RWPE2 (cell line): Measurements from ENCODE around the gene TTC28.

Experiments used
- ATAC-seq: fragments of 200-7000 bp; cut with Tn5 transposase; 3 replicates; pipeline ENCODE4 v1.9.1; 2021; ENCODE audit warnings: low read depth
- DNase-seq: peaks from one replicate; pipeline ENCODE4 v3.0.0-alpha.2; 2020; ENCODE audit warnings: low spot score
- H3K27ac ChIP-seq: fragments of 450-650 bp; 2 replicates; pipeline ENCODE4 v1.5.1; 2017; ENCODE audit warnings: mild to moderate bottlenecking; ENCODE audit not compliant: poor library complexity, severe bottlenecking
- H3K27me3 ChIP-seq: fragments of 250-450 bp; sonication (Bioruptor Pico); 2 replicates; pipeline ENCODE4 v1.5.1; 2021; ENCODE audit warnings: mild to moderate bottlenecking, moderate library complexity; ENCODE audit not compliant: insufficient read depth, poor library complexity, severe bottlenecking
- H3K36me3 ChIP-seq: fragments of 250-450 bp; sonication (Bioruptor Pico); 2 replicates; pipeline ENCODE4 v1.5.1; 2020; ENCODE audit warnings: low read depth, mild to moderate bottlenecking, moderate library complexity
- H3K4me1 ChIP-seq: fragments of 250-450 bp; sonication (Bioruptor Pico); 2 replicates; pipeline ENCODE4 v1.5.1; 2021; ENCODE audit warnings: mild to moderate bottlenecking, moderate library complexity; ENCODE audit not compliant: insufficient read depth, poor library complexity, severe bottlenecking
- H3K4me3 ChIP-seq: fragments of 250-450 bp; sonication (Bioruptor Pico); 2 replicates; pipeline ENCODE4 v1.5.1; 2021; ENCODE audit warnings: mild to moderate bottlenecking, moderate library complexity; ENCODE audit not compliant: severe bottlenecking
- H3K9me3 ChIP-seq: fragments of 250-450 bp; sonication (Bioruptor Pico); 2 replicates; pipeline ENCODE4 v1.5.1; 2021; ENCODE audit warnings: mild to moderate bottlenecking, moderate library complexity; ENCODE audit not compliant: severe bottlenecking
- TF ChIP-seq, protein P1 (sequence below): fragments of 450-650 bp; IDR thresholded peaks from one replicate; pipeline ENCODE4 v1.5.1; 2017; ENCODE audit warnings: mild to moderate bottlenecking, moderate library complexity; ENCODE audit not compliant: poor library complexity, severe bottlenecking

Gene TTC28

DNA sequence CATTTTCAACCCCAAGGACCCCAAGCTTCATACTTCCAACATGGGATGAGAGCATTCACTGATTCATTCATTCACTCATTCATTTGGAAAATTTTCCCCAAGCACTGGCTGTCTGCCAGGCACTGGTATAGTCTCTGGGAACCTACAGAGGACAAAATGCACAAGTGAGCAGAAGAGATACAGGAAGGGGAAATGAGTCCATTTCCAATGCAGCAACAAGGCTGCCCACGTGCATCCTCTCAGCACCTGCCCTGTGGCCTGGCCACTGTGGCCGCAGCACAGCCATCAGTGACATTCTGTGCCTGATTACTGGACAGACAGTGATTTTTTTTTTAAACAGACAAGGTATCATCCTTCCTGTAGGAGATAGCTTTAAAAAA is 664.6 kb downstream of the TTC28 start:
- Histone ChIP-seq H3K4me1 (no peaks in the 10 kb centered on the region), H3K27ac (no peak overlapping the region), H3K27me3 (no peaks in the 10 kb centered on the region), H3K36me3 (no peaks in the 10 kb centered on the region), H3K4me3 (no peak overlapping the region), H3K9me3 (no peaks in the 10 kb centered on the region)
- DNase-seq (peak; percentile 4), ATAC-seq (no peak)
- TF ChIP-seq, protein P1, sequence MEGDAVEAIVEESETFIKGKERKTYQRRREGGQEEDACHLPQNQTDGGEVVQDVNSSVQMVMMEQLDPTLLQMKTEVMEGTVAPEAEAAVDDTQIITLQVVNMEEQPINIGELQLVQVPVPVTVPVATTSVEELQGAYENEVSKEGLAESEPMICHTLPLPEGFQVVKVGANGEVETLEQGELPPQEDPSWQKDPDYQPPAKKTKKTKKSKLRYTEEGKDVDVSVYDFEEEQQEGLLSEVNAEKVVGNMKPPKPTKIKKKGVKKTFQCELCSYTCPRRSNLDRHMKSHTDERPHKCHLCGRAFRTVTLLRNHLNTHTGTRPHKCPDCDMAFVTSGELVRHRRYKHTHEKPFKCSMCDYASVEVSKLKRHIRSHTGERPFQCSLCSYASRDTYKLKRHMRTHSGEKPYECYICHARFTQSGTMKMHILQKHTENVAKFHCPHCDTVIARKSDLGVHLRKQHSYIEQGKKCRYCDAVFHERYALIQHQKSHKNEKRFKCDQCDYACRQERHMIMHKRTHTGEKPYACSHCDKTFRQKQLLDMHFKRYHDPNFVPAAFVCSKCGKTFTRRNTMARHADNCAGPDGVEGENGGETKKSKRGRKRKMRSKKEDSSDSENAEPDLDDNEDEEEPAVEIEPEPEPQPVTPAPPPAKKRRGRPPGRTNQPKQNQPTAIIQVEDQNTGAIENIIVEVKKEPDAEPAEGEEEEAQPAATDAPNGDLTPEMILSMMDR = no peak

DNA sequence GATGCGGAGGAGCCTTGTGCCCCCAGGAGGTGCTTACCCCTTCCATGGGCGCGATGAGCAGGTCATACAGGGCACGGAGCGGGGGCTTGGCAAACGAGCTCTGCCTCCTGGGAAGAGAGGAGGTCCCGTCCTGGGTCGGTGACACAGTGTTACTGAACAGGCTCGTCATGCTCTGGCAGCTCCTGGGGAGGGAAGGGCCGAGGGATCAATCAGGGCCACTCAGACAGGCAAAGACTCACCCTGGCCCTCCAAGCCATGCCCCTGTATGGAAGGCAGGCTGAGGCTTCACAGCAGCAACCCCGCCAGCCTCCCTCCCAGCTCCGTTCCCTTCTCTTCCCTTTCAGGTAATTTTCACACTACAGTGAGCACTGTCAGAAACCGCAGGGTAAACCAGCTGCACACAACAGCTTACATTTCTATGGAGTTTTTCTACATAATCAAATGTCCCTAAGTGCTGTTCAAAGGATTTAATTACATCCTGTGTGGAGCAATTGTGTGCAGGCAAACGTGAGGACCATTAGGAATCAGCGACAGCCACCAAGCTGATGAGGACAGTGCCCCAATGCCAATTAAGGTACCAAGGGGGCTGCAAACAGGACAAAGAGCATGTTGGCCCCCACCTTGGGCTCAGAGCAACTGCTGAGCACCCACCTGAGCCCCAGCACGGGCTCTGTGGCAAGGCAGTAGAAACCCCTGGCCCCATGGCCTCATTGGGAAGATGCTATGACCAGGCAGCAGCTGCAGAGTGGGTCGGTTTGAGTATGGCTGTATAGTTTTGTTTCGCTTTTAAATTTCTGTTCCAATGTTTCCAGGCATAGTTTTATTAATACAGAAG is 665.2 kb downstream of the TTC28 start:
- H3K4me3 ChIP-seq = no peak overlapping the region
- peak; percentile 29 for DNase-seq

DNA sequence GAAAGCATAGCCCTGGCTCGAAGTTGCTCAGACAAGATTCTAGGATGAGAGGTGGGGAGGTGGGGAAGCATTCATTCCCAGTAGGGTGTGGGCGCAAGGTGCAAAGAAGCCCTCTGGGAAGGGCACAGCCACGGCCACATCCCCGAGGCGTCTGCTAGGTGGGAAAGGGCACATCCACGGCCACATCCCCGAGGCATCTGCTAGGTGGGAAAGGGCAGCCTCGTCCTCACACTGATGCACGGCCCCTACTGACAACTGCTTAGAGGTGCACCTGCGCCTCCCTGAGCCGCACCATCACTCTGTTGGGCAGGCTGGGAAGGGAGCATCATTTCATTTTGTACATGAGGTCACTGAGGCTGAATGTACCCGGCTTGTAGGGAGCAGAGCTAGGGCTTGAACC is 666.0 kb downstream of the TTC28 start:
- no peak for ATAC-seq
- H3K9me3 ChIP-seq = no peaks in the 10 kb centered on the region
- TF ChIP-seq, protein P1 = no peak
- no peak overlapping the region for H3K4me3 ChIP-seq
- peak; percentile 37 for DNase-seq
- no peaks in the 10 kb centered on the region for H3K36me3 ChIP-seq
- no peaks in the 10 kb centered on the region for H3K27me3 ChIP-seq
- H3K27ac ChIP-seq = no peak overlapping the region
- H3K4me1 ChIP-seq = no peaks in the 10 kb centered on the region

More for the DNA sequence above, 665.2 kb downstream of the TTC28 start:
- Histone ChIP-seq H3K4me1 (no peaks in the 10 kb centered on the region), H3K9me3 (no peaks in the 10 kb centered on the region), H3K27me3 (no peaks in the 10 kb centered on the region), H3K36me3 (no peaks in the 10 kb centered on the region), H3K27ac (no peak overlapping the region)
- no peak for ATAC-seq
- TF ChIP-seq, protein P1 = no peak

DNA sequence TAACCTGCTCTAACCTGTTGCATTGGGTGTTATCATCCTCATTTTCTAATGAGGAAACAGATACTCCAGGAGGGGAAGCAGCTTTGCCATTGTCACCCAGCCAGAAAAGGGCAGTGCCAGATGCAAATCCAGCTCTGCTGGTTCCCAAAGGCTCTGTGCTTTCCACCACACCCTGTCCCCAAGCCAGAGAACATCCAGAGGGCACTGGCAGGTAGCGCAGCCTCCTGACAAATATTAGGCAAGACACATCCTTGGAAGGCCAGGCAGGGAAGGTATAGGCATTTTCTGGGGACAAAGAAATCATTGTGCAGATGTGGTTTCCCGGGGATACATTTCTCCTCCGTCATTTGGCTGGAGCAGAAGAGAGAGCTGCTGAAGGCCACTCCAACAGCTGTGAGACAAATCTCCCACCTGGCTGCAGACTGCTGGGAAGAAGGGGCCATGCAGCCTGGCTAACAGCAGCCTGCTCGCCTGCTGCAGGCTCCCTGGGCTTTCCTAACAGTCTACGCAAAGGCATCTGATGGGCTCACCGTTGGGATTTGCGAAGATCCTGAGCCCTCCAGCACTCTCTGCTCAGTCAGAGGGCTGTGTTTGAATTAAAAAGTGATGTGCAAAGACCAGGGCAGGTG is 666.7 kb downstream of the TTC28 start:
- Histone ChIP-seq H3K27ac (no peak overlapping the region), H3K9me3 (no peaks in the 10 kb centered on the region), H3K4me3 (no peak overlapping the region), H3K27me3 (no peaks in the 10 kb centered on the region), H3K4me1 (no peaks in the 10 kb centered on the region), H3K36me3 (no peaks in the 10 kb centered on the region)
- TF ChIP-seq, protein P1 = no peak
- DNase-seq = peak; percentile 4
- ATAC-seq = no peak

DNA sequence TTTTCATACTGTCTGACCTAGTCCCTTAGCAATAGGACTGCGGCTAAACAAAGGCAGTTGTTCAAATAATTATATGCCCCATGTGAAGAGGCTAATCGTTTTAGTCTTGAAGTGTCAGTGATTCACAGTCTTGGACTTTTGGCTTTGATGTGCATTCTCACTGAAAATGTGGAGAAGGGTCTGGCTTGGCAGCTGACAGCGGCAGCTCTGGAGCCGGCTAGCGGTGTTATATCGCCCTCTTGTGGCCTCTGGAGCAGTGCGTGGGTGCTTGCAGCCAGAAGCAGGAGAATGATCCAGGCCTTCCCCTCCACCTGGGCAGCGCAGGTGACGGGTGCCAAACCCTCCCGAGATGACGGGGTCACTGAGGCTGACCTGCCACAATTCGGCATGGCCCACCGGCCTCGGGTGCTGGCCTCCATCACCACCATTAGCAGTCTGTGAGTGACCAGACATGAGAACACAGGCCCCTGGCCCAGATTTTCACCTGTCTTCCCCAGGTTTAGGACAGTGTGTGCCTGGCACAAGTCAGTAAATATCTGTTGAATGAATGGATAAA is 670.3 kb downstream of the TTC28 start:
- H3K9me3 ChIP-seq = no peaks in the 10 kb centered on the region
- H3K27ac ChIP-seq = no peak overlapping the region
- no peaks in the 10 kb centered on the region for H3K27me3 ChIP-seq
- no peak overlapping the region for H3K4me3 ChIP-seq
- H3K4me1 ChIP-seq = no peaks in the 10 kb centered on the region
- ATAC-seq (peak; percentile 91), DNase-seq (no peak)
- TF ChIP-seq, protein P1 = peak; percentile 96
- no peaks in the 10 kb centered on the region for H3K36me3 ChIP-seq
